IPS-NIHi7 (cell line): Measurements from ENCODE around the gene MEGF11.

ENCODE experiments used
- DNase-seq: peaks from one replicate; pipeline ENCODE4 v3.0.0; 2012; ENCODE audit warnings: mixed read lengths; ENCODE audit errors: extremely low spot score

MEGF11 gene

DNA sequence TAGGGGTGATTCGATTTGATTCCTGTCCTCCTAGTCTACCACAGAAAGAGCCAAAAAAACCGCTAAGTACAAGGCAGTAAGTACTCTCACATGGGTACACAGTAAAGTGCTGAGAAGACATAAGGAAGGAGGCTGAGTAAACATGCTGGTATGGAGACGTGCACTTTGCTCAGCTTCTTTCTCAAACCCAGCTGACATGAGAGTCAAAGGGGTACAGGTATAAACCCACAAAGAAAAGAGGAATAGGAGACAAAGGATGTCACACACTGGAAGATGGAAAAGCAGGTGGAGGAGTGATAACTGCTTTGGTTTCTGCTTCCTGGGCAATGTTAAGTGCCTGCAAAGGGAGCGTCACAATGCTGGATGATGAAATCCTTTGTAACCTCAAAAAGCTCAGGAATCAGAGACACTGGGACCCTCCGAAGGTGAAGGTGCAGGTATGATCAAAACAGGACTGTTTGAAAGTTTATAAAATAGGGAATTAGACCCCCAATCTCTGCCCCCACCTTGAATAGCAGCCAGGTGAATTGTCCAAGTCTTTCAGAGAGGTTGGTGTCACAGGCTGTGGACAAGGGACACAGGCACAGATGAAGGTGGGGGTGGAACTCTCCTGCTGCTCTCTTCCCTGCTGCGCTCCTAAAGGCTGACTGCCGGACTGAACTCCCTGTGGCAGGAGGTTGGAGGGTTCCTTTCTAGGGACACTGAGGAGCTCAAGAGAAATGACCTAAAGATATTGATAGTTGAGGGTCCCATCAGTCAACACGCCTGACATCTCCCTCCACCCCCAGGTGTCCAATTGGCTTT, 282.4 kb downstream of the MEGF11 start:
- no peak for DNase-seq

DNA sequence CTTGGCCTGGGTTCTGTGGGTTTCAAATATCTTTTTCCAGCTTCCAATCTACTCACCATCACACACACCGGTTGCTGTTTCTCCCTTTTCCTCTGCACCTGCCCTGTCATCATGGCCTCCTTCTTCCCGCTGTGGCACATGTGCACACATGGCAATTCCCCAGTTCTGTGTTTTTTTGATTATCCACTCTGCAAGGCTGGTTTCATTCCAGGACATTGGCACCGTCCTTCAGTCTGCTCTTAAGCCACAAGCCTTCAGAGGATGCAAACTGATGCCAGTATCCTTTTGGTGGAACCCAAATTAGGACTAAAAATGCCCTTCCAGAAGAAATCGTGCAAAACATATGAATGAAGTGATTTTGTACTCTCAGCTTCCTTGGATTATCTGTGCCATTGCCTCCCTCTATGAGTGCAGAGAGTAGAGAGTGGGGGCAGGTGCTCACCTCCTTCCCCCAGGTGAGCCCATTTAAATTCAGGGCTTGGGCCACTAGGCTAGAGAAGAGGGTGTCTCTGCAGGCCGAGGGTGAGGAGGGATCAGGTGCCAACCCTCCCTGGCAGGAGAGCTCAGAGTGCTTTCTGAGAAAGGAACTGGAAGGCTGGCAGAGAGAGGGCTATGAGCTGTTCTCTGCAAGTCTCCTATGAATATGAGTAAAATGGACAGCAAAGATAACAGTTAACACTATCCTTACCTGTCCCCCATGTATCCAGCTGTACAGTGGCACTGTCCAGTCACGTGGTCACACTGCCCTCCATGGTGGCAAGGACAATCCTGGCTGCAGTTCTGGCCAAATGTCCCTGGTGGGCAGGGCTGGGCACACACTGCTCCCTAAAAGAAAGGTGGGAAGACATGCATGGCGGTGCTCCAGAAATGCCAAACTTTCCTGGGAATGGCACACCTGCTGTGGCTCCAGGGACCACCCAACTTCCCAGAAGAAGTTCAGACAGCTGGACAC, 283.4 kb downstream of the MEGF11 start:
- DNase-seq, result no peak

DNA sequence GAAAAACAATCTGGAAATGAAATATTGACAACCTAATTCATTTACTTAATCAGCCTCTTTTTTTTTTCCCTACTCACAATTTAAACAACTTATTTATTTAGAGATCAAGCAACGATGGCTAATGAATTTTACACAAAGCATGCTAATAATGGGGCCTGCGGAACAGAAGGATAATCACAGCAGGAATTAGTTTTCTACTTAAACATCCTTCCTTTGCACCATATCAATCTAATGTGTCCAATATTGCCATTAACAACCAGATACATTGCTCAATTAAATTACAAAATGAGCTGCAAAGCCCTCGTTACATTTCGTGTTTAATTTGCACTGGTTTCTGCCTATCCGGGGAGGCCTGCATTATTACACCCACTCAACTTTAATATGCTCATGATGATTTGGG, 285.0 kb downstream of the MEGF11 start:
- DNase-seq, result no peak

DNA sequence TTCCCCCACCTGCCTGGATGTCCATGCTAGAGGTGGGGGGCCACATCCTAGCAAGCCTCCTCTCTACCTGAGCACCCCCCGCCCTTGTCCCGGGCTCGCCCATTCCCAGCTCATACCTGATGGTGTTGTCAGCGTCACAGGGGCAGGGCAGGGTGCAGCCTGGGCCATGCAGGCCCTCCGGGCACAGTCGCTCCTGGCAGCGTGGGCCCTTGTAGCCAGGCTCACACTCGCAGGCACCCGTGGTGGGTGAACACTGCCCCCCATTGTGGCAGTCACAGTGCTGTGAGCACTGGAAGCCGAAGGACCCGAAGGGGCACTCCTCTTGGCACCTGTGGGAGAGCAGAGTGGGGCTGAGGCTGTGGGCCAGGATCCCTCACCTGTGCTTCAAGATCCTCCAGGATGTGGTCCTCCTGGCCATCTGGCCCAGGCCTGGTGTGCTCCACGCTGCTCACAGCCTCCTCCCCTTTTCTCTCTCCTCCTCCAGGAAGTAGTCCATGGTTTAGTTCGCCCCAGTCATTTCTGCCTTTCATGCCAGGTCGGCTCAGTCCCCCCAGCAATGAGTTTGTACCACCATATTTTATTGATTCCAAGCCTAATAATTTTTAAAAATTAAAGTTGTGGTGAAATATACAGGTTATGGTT, 288.6 kb downstream of the MEGF11 start:
- DNase-seq, result no peak

- DNase-seq, result no peak
Measured at GRCh38 chr15:65963911-65964482, 289.6 kb downstream of the MEGF11 start.

- DNase-seq, result no peak
Measured at GRCh38 chr15:65963358-65963757, 290.2 kb downstream of the MEGF11 start.

DNA sequence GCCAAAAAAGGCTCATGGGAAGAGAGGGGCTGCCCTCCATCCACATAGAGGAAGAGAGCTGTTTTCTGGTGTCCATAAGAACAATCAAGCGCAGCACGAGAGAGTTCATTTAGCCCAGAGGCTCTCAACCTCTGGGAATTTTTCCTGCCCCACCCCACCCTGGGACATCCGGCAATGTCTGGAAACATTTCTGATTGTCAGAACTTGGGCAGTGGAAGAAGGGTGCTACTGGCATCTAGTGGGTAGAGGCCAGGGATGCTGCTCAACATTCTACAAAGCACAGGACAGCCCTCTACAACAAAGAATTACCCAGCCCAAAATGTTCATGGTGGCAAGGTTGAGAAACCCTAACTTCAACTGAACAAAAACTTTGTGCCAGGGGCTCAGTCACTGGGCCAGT, 291.4 kb downstream of the MEGF11 start:
- no peak for DNase-seq

DNA sequence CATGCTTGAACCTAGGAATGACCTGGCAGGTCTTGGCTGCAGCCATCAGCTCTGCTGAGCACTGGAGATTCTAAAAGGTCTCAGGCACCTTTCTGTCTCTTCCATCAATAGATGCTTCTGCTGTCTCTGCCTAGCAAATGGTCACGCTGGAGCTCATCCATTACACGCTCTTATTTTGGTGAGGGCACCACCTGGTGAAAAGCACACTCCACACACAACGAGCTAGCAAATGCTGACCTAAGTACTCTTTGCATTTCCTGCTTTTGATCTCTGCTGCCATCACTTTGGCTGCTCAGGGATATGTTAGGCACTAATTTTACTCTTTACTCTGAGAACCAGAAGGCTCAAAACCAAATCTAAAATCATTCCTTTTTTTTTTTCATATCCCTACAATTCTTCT, 293.0 kb downstream of the MEGF11 start:
- DNase-seq, result no peak

- no peak for DNase-seq
Measured at GRCh38 chr15:65958835-65959234, 294.7 kb downstream of the MEGF11 start.

DNA sequence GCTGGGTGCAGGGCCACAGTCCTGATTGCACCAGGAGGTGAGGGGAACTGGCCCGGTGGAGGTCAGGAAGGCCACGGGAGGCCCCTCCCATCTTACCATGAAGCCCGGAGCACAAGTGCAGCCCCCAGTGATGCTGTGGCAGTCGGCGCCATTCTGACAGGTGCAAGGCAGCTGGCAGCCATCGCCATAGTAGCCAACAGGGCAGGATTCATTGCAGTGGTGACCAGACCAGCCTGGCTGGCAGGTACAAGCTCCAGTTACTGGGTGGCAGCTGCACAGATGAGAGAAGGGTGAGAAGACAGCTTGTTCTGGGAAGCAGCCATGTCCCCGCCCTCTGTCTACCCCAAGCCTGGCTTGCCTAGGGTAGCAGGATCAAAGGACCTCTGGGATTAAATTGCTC, 296.1 kb downstream of the MEGF11 start:
- DNase-seq, result no peak

GRCh38 chr15:65956899-65957298, 296.7 kb downstream of the MEGF11 start:
- no peak for DNase-seq

DNA sequence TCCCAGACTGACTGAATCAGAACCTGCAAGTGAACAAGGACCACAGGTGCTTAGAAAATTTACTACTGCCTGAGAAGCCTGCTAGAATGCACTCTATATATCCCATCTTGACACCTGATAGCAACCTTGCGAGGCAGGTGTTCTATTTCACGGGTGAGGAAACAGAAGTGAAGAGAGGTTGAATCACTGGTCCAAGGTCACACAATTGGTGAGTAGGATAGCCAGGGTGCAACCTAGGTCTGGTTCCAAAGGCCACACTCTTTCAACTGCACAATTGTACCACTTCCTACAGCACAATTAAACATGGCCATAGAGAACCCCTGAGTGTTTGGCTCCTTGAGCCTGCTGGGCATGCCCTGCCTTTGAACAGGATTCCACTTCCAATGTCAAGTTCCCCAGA, 297.2 kb downstream of the MEGF11 start:
- no peak for DNase-seq

- DNase-seq, result peak; percentile 71
Measured at GRCh38 chr15:65954289-65954741, 299.2 kb downstream of the MEGF11 start.

DNA sequence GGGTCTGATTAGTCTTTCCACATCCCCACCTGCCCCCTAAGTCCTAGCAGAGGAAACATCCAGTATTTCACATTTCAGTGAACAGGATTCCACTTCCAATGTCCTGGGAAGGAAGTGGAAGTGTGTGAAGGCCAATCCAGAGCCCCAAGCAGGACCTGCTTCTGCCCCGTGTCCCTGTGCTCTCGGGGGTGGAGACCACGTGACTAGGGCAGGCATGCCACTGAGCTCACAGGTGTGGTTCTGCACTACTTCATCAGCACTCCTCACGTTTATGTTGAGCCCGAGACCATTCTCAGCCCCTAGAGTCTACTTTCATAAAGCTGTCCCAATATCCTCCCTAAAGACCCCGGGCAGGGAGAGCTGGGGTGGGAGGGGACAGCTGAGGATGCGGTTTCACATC, 299.9 kb downstream of the MEGF11 start:
- no peak for DNase-seq

DNA sequence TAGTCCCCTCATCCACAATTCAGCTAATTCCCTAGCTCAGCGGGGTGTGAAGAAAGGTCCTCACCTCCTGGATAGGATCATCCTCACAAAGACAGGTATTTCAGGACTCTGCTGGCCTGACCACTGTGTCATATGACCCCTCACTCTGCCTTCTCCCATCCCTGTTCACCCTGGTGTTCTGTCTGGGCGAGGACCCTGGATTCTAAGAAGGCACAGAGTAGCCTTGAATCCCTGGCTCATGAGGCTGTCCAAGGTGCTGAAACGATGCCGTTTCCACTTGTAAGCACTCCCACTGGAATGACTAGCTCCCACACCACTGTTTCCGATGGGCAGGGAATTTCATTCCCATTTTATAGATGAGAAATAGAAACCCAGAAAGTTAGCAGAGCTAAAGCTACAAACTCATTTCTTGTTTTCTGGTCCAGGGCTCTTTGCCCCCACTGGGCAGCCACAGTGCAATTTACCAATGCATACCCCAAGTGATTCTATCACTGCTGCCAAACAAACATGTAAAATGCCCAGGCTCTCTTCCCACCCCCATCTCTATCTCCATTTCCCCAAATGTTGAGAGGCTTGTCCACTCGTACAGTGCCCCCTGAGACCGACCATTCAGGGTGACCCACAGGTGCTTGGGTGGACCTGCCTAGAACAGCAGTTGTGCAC, 301.0 kb downstream of the MEGF11 start:
- peak; percentile 80 for DNase-seq

DNA sequence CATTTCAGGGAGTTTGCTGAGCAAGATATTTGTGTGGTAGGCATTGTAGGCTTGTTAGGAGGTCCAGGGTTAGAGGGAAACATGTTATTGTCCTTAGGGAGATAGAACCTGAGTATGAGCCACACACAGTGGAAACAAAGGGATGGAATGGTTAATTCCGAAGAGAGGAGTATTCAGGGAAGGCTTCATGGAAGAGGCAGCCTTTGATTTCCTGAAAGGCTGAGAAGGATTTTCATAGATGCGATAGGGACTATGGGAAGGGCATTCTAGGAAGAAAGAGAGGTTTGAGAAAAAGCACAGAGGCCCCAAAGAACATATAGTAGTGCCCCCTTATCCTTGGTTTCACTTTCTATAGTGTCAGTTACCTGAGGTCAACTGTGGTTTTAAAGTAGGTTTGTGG, 302.5 kb downstream of the MEGF11 start:
- DNase-seq, result no peak

DNA sequence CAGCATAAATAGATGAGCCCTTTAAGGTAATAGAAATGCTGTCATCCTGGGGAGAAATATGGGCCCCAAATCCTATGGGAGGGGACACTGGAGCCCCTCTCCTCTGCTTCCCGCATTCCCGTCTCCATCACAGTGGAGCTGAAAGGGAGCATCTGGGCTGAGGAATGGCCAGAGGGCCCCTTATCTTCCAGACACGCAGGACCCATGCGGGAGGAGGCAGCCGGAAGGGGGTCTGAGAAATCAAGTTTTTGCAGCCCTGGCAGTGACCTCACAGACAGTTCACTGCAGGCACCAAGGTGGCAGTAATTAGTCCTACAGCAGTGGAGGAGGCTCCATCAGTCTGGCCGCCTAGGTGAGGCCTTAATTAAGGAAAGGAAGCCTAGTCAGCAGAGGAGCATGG, 304.1 kb downstream of the MEGF11 start:
- no peak for DNase-seq

GRCh38 chr15:65949011-65949410, 304.5 kb downstream of the MEGF11 start:
- no peak for DNase-seq

DNA sequence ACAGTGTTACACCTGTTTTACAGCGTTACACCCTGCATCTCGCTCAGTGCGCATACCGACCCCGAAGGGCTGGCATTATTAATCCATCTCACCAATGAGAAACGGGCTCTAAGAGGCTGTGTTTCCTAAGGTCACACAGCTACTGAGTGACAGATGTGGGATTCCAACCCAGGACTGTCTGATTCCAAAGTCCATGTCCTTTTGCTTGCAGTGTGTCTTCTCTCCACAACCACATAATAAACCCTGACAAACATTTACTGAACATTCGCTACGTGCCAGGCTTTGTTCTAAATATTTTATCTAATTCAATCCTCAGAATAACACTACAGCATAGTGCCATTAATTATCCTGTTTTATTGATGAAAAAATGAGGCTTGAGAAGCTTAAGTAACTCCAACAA, 305.2 kb downstream of the MEGF11 start:
- DNase-seq, result no peak

GRCh38 chr15:65947041-65947440, 306.5 kb downstream of the MEGF11 start:
- no peak for DNase-seq

DNA sequence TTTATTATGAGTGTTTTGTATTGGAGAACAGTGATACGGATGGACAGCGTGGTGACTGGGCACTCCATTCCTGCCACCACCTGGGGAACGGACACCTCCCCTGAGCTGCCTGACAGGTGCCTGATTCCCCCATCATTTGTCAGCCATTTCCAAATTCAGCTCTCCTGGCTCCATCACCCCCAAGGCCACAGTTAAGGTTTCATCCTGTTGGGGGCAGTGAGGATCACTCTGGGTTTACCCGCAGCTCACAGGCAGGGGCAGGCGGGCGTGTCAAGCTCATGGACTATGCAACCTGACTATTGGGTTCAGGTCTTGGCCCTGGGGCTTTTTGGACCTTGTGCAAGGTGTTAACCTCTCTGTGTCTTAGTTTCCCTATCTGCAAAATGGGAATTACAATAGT, 307.9 kb downstream of the MEGF11 start:
- DNase-seq, result peak; percentile 61
